Colonic mucosa (tissue), 4 donors: ENCODE measurements around the gene CARMIL1. TPM values are rescaled to one million over a fixed set of nuclear protein-coding genes. Genes with fewer than 3 reads are reported as not detected.

ENCODE experiments used
- DNase-seq: peaks from one replicate; pipeline ENCODE4 v3.0.0-alpha.2; 2020
- H3K27ac ChIP-seq: fragments of 200-600 bp; one replicate; pipeline ENCODE4 v1.8.0; 2021
- H3K27me3 ChIP-seq: fragments of 200-600 bp; one replicate; pipeline ENCODE4 v1.8.0; 2021
- H3K36me3 ChIP-seq: fragments of 200-600 bp; one replicate; pipeline ENCODE4 v1.8.0; 2021
- H3K4me1 ChIP-seq: fragments of 200-600 bp; one replicate; pipeline ENCODE4 v1.8.0; 2021; ENCODE audit warnings: mild to moderate bottlenecking
- H3K4me3 ChIP-seq: fragments of 200-600 bp; one replicate; pipeline ENCODE4 v1.8.0; 2021
- H3K9ac ChIP-seq, 2 donors: one replicate each; pipeline ENCODE4 v1.7.0; 2013; ENCODE audit warnings: control low read depth in 2 of 2, low read depth in 2 of 2, low read length in 2 of 2
- H3K9me3 ChIP-seq: fragments of 200-600 bp; one replicate; pipeline ENCODE4 v1.8.0; 2021
- CTCF ChIP-seq: fragments of 200-600 bp; IDR thresholded peaks from one replicate; pipeline ENCODE4 v1.8.0; 2022; ENCODE audit warnings: antibody characterized with exemption, mild to moderate bottlenecking
- intact Hi-C: fragments of 100-400 bp; cut with DNase I; formaldehyde crosslinking; loops from one replicate; pipeline ENCODE4 v1.14.1; 2022
- total RNA-seq, 2 donors: library from RNA; stranded (reverse); fragmentation: NEBNext Ultra II Directional in 1 of 2; extraction: Animal tissue kit (Norgen Biotek cat#: 25700) in 1 of 2; gene quantifications; one replicate each; pipeline ENCODE4 v1.2.1, GENCODE V29; 2021
- donor health status: healthy.
- donor health status: DM: no; HTN: no; CAD: no.
- donor health status: DM: no; HTN: no; CAD: no.

CARMIL1 gene
- total RNA-seq, 2 donors from 2014 or later = 38.6 to 50.2 TPM

GRCh38 chr6:25541228-25541627 is 262.1 kb downstream of the CARMIL1 start:
- H3K9ac ChIP-seq = no peak overlapping the region
- no peaks in the 10 kb centered on the region for H3K9me3 ChIP-seq
- H3K27me3 ChIP-seq = no peaks in the 10 kb centered on the region
- TF ChIP-seq CTCF = no peak
- no peak overlapping the region for H3K27ac ChIP-seq
- intact Hi-C loops = no loop called here
- H3K4me1 ChIP-seq = no peaks in the 10 kb centered on the region
- DNase-seq = no peak
- H3K36me3 ChIP-seq = no peaks in the 10 kb centered on the region
- no peak overlapping the region for H3K4me3 ChIP-seq

GRCh38 chr6:25542984-25543910 is 264.1 kb downstream of the CARMIL1 start:
- no peak for TF ChIP-seq CTCF
- H3K4me3 ChIP-seq = no peak overlapping the region
- H3K9ac ChIP-seq = no peak overlapping the region
- intact Hi-C loops = no loop called here
- no peaks in the 10 kb centered on the region for H3K27me3 ChIP-seq
- DNase-seq = no peak
- H3K4me1 ChIP-seq = no peaks in the 10 kb centered on the region
- H3K27ac ChIP-seq = no peak overlapping the region
- no peaks in the 10 kb centered on the region for H3K36me3 ChIP-seq
- no peaks in the 10 kb centered on the region for H3K9me3 ChIP-seq

- no peak overlapping the region for H3K9ac ChIP-seq
- intact Hi-C loops = no loop called here
- no peaks in the 10 kb centered on the region for H3K4me1 ChIP-seq
- H3K27ac ChIP-seq = no peak overlapping the region
- no peak for DNase-seq
- no peaks in the 10 kb centered on the region for H3K36me3 ChIP-seq
- H3K27me3 ChIP-seq = no peaks in the 10 kb centered on the region
- H3K4me3 ChIP-seq = no peak overlapping the region
- no peak for TF ChIP-seq CTCF
- no peaks in the 10 kb centered on the region for H3K9me3 ChIP-seq
Observed at GRCh38 chr6:25544833-25545232, 265.7 kb downstream of the CARMIL1 start.

GRCh38 chr6:25547797-25548196 is 268.6 kb downstream of the CARMIL1 start:
- intact Hi-C loops = no loop called here
- Histone ChIP-seq H3K27ac (no peak overlapping the region), H3K27me3 (no peaks in the 10 kb centered on the region), H3K9me3 (no peaks in the 10 kb centered on the region), H3K9ac (no peak overlapping the region), H3K4me1 (no peaks in the 10 kb centered on the region), H3K36me3 (no peaks in the 10 kb centered on the region), H3K4me3 (no peak overlapping the region)
- TF ChIP-seq CTCF = no peak
- no peak for DNase-seq

- Histone ChIP-seq H3K36me3 (no peaks in the 10 kb centered on the region), H3K9me3 (no peaks in the 10 kb centered on the region)
- TF ChIP-seq CTCF = no peak
Observed at GRCh38 chr6:25548451-25548850, 269.3 kb downstream of the CARMIL1 start.

More at GRCh38 chr6:25548451-25548850, 269.3 kb downstream of the CARMIL1 start:
- intact Hi-C loops = no loop called here
- H3K4me1 ChIP-seq = no peaks in the 10 kb centered on the region
- H3K27me3 ChIP-seq = no peaks in the 10 kb centered on the region
- H3K27ac ChIP-seq = no peak overlapping the region
- H3K9ac ChIP-seq = no peak overlapping the region
- no peak overlapping the region for H3K4me3 ChIP-seq
- DNase-seq = no peak
